GM15510 (cell line): ENCODE measurements around the gene CCDC9.

Source experiments
- POLR2A ChIP-seq: IDR thresholded peaks from 3 replicates; pipeline ENCODE4 v1.6.1; 2011; ENCODE audit warnings: borderline replicate concordance; ENCODE audit not compliant: insufficient read length; ENCODE audit errors: extremely low read depth

CCDC9 gene

GRCh38 chr19:47243776-47244547 is 12.4 kb upstream of the CCDC9 start:
- TF ChIP-seq POLR2A, result peak; percentile 44

GRCh38 chr19:47247308-47247990 is 8.9 kb upstream of the CCDC9 start:
- TF ChIP-seq POLR2A, result no peak

GRCh38 chr19:47253467-47253881 is 2.9 kb upstream of the CCDC9 start:
- TF ChIP-seq POLR2A, result no peak

- TF ChIP-seq POLR2A, result no peak
Observed at GRCh38 chr19:47253970-47254369, 2.4 kb upstream of the CCDC9 start.

- no peak for TF ChIP-seq POLR2A
Observed at GRCh38 chr19:47256693-47257410, 527 bp downstream of the CCDC9 start.

GRCh38 chr19:47257411-47258169 is 1.3 kb downstream of the CCDC9 start:
- no peak for TF ChIP-seq POLR2A

- no peak for TF ChIP-seq POLR2A
Observed at GRCh38 chr19:47258434-47258833, 2.1 kb downstream of the CCDC9 start.

- TF ChIP-seq POLR2A, result no peak
Observed at GRCh38 chr19:47258895-47259555, 2.7 kb downstream of the CCDC9 start.

GRCh38 chr19:47260476-47260875 is 4.2 kb downstream of the CCDC9 start:
- no peak for TF ChIP-seq POLR2A

GRCh38 chr19:47264629-47265028 is 8.3 kb downstream of the CCDC9 start:
- no peak for TF ChIP-seq POLR2A

GRCh38 chr19:47266401-47266941 is 10.1 kb downstream of the CCDC9 start:
- no peak for TF ChIP-seq POLR2A

- TF ChIP-seq POLR2A, result no peak
Observed at GRCh38 chr19:47267350-47267759, 11.0 kb downstream of the CCDC9 start.

- TF ChIP-seq POLR2A, result no peak
Observed at GRCh38 chr19:47268028-47268427, 11.7 kb downstream of the CCDC9 start.

GRCh38 chr19:47269596-47269995 is 13.3 kb downstream of the CCDC9 start:
- no peak for TF ChIP-seq POLR2A

- no peak for TF ChIP-seq POLR2A
Observed at GRCh38 chr19:47270408-47270807, 14.1 kb downstream of the CCDC9 start.

GRCh38 chr19:47271949-47272348 is 15.6 kb downstream of the CCDC9 start:
- no peak for TF ChIP-seq POLR2A
